NB4 (cell line): Measurements from ENCODE around the gene KCNJ18.
"Not testable (repeated sequence)": the region's sequence is repeated elsewhere in the genome, so short reads cannot be mapped to it uniquely, and the experiment has no call there.

Experiments
- TF ChIP-seq, protein P1 (sequence below): IDR thresholded peaks from 2 replicates; pipeline ENCODE4 v1.6.1; 2011; ENCODE audit warnings: low read depth, low read length
- TF ChIP-seq, protein P2 (sequence below): IDR thresholded peaks from one replicate; pipeline ENCODE4 v1.5.1; 2012; ENCODE audit warnings: low read depth, low read length

DNA sequence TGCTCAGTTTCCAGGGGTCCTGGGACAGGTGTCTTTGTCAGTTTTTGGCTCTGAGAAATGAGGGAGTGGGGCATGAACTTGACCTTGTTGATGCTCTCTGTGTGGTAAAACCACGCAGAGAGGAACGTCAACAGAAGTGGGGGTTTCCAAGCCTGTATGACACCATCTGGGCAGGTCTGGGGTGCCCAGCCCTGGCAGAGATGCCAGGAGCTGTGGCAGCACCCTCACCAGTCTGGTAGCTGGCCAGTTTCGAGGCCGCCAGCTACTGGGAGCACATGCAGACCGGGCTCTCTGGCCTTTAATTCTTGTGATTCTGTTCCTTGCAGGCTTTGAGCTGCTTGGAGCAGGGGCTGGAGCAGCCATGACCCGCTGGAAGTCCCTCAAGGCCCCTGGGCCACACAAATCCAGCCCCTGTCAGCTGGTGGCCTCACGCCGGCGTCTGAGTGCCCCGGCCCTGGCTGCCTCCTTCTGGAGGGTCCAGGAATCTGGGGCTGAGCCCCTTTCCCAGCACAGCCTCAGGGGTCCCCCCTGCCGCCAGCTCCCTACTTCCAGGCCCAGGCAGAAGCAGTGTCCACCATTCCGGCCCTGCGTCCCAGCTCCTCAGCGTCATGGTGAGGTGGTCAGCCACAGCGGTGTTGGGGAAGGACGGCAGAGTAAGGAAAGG, 7.4 kb downstream of the KCNJ18 start:
- TF ChIP-seq, protein P1, sequence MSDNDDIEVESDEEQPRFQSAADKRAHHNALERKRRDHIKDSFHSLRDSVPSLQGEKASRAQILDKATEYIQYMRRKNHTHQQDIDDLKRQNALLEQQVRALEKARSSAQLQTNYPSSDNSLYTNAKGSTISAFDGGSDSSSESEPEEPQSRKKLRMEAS: not testable (repeated sequence)
- TF ChIP-seq, protein P2, sequence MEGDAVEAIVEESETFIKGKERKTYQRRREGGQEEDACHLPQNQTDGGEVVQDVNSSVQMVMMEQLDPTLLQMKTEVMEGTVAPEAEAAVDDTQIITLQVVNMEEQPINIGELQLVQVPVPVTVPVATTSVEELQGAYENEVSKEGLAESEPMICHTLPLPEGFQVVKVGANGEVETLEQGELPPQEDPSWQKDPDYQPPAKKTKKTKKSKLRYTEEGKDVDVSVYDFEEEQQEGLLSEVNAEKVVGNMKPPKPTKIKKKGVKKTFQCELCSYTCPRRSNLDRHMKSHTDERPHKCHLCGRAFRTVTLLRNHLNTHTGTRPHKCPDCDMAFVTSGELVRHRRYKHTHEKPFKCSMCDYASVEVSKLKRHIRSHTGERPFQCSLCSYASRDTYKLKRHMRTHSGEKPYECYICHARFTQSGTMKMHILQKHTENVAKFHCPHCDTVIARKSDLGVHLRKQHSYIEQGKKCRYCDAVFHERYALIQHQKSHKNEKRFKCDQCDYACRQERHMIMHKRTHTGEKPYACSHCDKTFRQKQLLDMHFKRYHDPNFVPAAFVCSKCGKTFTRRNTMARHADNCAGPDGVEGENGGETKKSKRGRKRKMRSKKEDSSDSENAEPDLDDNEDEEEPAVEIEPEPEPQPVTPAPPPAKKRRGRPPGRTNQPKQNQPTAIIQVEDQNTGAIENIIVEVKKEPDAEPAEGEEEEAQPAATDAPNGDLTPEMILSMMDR: not testable (repeated sequence)
